ENCODE results near the gene KRT4.

The KRT4 gene

GRCh38 chr12:52821826-52822660, 8.1 kb upstream of the KRT4 start:
- no peak for DNase-seq

GRCh38 chr12:52821071-52821730, 7.3 kb upstream of the KRT4 start:
- DNase-seq = no peak

GRCh38 chr12:52820521-52820920, 6.6 kb upstream of the KRT4 start:
- no peak for DNase-seq

GRCh38 chr12:52819731-52820510, 6.0 kb upstream of the KRT4 start:
- no peak for DNase-seq

- no peak for DNase-seq
Observed at GRCh38 chr12:52818887-52819420, 5.0 kb upstream of the KRT4 start.

- no peak for DNase-seq
Observed at GRCh38 chr12:52818388-52818787, 4.5 kb upstream of the KRT4 start.

GRCh38 chr12:52817699-52818238, 3.9 kb upstream of the KRT4 start:
- no peak for DNase-seq

GRCh38 chr12:52817003-52817698, 3.2 kb upstream of the KRT4 start:
- no peak for DNase-seq

- DNase-seq = no peak
Observed at GRCh38 chr12:52815676-52816588, 2.0 kb upstream of the KRT4 start.

- no peak for DNase-seq
Observed at GRCh38 chr12:52815161-52815560, 1.2 kb upstream of the KRT4 start.

- DNase-seq = no peak
Observed at GRCh38 chr12:52814710-52815155, 817 bp upstream of the KRT4 start.

- DNase-seq = no peak
Observed at GRCh38 chr12:52813203-52813819, 605 bp downstream of the KRT4 start.

GRCh38 chr12:52812749-52813148, 1.2 kb downstream of the KRT4 start:
- no peak for DNase-seq

- DNase-seq = no peak
Observed at GRCh38 chr12:52812073-52812400, 1.9 kb downstream of the KRT4 start.

- no peak for DNase-seq
Observed at GRCh38 chr12:52811191-52812072, 2.5 kb downstream of the KRT4 start.

- no peak for DNase-seq
Observed at GRCh38 chr12:52810554-52810953, 3.4 kb downstream of the KRT4 start.

- no peak for DNase-seq
Observed at GRCh38 chr12:52809166-52809565, 4.8 kb downstream of the KRT4 start.

- DNase-seq = no peak
Observed at GRCh38 chr12:52808573-52809160, 5.2 kb downstream of the KRT4 start.
